GM12874 (cell line): ENCODE measurements around the gene MUTYH.

Source experiments
- CTCF ChIP-seq: IDR thresholded peaks from 2 replicates; pipeline ENCODE4 v1.5.1; 2011; ENCODE audit warnings: low read depth, mild to moderate bottlenecking, control low read depth, low read length, moderate library complexity; ENCODE audit not compliant: insufficient read depth

MUTYH gene

GRCh38 chr1:45339789-45340558 lies at the start of gene MUTYH, which contains the start of gene TOE1:
Gene MUTYH (minus strand): TSS chr1:45340440. CDS start chr1:45334505, 5,935 bp downstream.
Gene TOE1 (plus strand): TSS chr1:45340170. CDS start chr1:45340253, 83 bp downstream.
- TF ChIP-seq CTCF, result no peak

GRCh38 chr1:45386219-45386618 lies 46.0 kb upstream of the MUTYH start:
- no peak for TF ChIP-seq CTCF

- no peak for TF ChIP-seq CTCF
These were observed 45.1 kb upstream of the MUTYH start for GRCh38 chr1:45385302-45385701.

- TF ChIP-seq CTCF, result no peak
These were observed 43.0 kb upstream of the MUTYH start for GRCh38 chr1:45383191-45383590.

GRCh38 chr1:45381243-45381642 lies 41.0 kb upstream of the MUTYH start:
- no peak for TF ChIP-seq CTCF

GRCh38 chr1:45380730-45381129 lies 40.5 kb upstream of the MUTYH start:
- no peak for TF ChIP-seq CTCF

- no peak for TF ChIP-seq CTCF
These were observed 39.9 kb upstream of the MUTYH start for GRCh38 chr1:45380125-45380524.
